ACHN (cell line): ENCODE measurements around the gene TBC1D16.

Source experiments
- DNase-seq: peaks from one replicate; pipeline ENCODE4 v3.0.0-alpha.2; 2015
- in situ Hi-C: cut with HindIII; loops from 2 replicates; pipeline ENCODE4 v1.10.0; 2017; ENCODE audit warnings: low sequenced_read_pairs, low pct_ligation_motif_present, low pct_unique_long_range_greater_than_20kb

TBC1D16 gene

DNA sequence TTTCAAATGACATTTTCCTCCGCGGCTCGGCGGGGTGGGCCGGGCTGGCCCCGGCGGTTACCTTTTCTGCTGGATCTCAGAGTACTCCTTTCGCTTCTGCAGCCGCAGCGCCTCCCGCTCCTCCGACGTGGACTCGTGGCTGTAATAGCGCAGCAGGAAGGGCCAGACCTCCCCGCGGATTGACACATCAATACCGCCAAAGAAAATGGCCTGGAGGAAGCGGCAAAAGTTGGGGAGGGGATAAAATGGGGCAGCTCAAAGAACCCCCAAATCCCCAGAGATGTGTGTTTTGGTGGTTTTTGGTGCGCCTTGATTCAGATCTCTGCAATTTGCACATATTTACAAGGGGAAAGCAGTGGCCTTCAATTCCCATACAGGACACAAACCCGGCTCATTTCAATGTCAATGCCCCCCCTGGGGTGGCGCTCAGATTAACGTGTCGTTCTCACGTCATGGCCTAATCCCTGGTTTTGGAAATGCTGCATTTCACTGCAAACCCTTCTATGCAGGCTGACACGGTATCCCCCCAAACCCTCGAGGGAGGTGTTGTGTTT, 85.9 kb downstream of the TBC1D16 start:
- in situ Hi-C loops: no loop called here
- no peak for DNase-seq

DNA sequence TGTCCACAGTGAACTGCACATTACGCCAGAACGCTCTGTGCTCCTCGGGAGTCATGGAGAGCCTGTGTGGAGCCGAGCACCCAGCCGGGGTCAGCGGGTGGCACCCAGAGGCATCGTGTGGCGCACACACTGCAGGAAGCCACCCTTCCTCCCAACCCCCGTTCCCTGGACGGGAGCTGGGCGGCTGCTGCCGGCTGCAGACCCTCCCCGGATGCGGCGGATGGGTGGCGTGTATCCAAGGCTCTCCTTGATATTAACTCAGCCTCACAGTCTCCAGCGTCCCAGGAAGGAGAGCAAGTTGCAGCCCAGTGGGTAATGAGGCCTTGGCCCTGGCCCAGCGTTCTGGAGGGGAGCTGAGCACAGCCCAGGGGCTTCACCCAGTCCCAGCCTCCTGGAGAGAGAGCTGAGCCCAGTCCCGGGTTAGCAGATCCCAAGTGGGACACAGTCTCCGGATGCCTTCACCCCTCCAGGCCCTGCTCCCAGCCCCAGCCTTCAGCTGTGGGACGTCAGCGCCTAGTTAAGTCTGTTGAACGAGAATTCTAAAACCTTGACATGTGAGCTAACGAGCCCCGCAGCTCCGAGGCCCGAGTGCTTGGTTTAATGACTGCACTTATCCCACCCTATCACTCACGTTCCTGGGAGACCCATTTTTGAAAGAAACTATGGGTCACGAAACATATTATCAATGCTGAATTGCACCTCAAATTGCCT, 86.6 kb downstream of the TBC1D16 start:
- no peak for DNase-seq
- in situ Hi-C loops: no loop called here

DNA sequence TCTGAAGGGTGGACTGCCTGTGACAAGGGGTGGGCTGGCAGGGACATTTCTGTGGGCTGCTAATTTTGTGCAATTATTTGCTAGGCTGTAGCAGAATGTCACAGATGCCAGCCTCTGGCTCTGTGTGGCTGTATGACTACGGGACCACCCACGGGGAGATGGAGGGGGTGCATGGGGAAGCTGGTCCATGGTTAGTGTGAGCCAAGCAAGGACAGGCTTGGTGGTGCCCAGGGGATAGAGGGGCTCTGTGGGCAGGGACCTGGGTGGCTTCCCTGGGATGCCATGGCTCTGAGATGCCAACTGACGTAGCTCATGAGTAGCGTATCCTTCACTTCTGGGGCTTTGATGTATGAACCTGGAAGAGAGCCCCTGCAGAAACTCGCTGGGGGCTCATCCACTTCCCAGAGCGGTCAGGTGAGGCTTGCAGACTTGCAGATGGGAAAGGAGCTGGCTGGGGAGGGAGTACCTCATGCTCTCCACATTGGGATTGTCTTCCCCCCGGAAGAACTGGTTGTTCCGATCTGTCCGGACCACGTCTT, 87.2 kb downstream of the TBC1D16 start:
- in situ Hi-C loops: no loop called here

DNA sequence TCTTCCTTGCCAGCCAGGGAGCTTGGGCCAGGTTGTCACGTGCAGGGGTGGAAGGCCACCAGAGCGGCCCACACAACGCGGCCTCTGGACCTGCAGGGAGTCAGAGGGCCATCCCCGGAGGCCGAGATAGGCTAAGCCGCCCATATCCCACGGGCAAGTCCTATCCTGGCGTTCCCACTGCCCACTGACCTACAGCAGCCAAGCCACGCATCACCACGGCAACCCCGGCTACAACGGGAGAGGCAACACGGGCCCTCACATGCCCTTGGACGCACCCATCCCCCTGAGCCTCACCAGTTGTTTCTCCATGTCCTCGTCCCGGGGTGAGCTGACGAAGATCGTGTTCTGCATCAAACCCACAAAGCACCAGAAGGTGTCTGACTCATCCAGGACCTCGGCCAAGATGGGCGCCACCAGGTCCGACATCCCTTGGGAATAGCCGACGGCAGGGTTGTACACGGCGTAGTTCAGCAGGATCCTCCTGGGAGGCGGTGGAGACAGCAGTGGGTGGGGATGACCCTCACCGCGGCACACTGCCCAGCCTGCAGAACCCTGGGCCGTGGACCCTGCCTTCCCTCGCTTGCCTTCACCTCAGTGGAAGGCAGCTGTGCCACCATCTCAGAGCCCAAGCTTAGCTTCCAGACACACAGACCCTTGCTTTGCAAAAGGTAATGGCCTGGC, 88.2 kb downstream of the TBC1D16 start:
- in situ Hi-C loops: no loop called here
- DNase-seq: no peak

More for the DNA sequence above, 87.2 kb downstream of the TBC1D16 start:
- no peak for DNase-seq

DNA sequence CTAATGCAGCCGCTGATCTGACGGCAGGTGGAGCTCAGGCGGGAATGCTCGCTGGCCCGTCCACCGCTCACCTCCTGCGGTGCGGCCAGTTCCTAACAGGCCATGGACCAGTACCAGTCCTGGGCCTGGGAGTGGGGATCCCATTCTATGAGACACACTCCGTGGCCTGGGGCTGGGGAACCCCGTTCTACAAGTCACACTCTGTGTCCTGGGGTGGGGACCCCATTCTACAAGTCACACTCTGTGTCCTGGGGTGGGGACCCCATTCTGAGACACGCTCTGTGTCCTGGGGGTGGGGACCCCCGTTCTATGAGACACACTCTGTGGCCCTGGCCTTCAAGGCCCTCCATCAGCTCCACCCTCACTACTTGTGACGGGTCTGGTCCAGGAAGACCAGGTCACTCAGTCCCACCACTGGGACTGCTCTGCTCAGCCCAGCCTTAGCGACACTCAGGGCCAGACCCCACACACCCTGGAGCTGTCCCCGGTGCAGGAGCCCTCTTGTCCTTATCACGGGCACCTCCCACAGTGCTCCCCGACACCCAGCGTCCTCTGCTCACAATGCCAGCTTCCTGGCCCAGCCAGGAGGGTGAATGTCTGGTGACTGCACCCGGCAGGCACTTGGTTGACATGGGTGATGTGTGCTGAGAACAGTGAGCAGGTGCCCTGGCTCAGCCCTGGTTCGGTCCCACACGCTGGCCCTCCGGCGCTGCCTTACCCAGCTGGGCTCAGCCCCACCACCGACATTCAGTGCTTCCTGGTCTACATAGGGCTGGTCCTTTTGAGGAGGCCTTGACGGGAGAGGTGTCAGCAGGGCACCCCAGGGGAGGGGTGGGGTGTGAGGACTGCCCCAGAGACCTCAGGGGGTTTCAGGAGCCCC, 89.1 kb downstream of the TBC1D16 start:
- no peak for DNase-seq
- in situ Hi-C loops: no loop called here

DNA sequence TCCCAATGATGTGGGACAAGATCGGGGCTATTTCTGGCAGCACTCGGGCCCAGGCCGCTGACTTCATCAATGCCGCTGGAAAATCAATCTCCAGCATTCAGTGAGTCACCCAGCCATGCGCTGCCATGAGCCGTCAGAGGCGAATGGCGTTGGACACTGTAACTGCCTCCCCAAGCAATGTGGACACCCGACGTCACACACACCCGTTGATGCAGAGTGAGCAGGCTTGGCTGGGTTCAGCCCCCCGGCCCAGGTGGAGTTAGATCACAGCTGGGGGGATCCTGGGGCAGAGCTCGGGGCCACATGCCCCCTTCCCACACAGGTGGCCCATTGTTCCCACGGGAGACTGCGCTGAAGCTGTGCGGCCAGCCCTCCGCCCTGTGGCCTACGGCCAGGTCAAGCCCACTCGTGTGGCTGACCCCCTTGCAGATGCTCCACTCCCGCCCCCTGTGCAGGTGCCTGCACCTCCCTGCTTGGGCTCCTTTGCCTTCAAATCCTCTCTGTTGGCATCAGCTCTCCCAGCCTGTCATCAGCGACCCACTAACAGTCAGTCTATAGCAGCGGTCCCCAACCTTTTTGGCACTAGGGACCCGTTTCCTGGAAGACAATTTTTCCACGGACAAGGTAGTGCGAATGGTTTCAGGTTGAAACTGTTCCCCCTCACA, 89.9 kb downstream of the TBC1D16 start:
- no peak for DNase-seq
- in situ Hi-C loops: no loop called here

DNA sequence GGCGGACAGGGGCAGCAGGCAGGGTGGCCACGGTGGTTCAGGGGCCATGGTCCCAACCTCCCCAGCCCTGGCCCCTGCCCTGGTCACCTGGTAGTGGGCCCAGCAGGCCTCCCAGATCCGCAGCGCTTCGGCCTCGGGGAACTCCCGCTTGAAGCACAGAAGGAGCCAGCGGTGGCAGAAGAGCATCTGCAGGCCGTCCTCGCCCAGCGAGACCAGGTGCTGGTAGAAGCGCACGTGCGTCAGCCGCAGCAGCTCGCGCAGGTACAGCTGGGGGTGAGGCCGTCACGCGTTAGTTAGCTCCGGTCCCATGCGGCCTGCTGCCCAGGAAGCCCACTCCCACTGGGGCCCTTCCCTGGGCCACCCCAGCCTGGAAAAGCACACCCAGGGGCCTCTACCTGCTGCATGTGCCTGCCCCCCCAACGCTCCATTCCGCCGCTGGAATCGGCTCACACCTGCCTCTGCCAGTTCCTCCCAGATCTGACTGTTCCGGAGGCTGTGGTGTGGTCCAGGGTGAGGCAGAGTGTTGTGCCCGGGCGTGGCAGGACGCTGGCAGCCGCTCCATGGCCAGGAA, 90.8 kb downstream of the TBC1D16 start:
- no peak for DNase-seq
- in situ Hi-C loops: no loop called here

DNA sequence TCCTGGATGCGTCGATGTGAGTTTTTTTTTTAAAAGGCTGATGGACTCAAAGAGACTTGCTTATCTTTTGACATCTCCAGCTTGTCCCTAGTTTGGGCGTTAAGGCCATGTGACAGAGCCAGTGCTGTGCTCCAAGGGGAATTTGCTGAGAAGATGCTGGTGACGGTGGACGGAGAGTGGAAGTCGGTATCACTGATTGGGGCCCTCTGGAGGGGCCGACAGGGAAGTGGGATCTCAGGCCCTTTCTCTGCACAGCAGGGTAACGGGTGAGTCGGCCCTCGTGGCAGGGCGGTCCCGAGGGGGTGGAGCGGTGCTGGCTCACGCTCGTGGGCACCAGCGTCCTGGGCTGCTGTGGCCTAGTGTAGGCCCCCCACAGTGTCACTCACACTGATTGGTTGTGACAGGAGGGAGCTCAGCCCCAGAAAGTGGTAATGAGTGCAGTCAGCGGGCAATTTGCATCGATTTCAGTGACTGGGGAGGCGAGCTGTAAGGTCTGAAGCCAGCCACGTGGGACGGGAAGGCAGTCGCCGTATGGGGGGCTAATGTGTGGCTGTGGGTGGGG, 91.3 kb downstream of the TBC1D16 start:
- in situ Hi-C loops: no loop called here
- no peak for DNase-seq

DNA sequence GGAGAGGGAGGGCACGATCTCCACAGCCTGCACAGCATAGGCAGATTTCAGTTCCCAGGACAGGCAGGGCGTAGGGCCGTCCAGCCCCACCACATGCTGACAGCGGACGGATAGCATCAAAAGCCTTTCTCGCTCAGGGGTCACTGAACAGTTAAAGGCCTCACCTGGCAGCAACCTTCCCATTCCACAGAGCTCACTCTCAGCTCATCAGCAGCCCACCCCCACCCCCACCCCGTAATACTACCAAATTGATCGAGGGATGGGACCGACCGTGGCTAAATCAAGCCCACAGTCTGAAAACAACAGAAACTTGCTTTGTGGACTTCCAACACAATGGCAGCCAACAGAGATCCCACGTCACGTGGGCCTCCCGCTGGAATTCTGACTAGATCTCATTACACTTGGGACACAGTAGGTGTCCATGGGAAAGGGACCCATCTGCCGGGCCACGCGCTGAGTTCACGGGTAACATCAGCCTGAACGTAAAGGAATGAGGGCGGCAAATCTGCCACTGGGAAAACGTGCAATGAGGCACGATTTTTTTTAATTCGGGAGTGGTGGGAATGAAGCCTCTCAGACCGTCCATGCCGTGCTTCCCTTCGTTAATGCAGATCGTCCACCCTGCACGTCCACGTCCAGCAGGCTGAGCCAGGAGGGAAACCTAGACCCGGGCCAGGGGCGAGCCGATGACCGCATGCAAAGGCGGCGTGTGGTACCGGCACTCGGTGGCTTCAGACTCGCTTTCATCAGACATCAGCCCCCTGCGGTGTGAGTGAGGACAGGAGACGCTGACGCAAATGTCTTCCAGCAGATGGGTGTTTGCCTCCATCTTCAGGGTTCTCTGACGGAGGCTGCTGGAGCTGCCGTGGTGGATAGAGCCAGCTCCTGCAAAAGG, 92.1 kb downstream of the TBC1D16 start:
- in situ Hi-C loops: no loop called here
- DNase-seq: no peak

DNA sequence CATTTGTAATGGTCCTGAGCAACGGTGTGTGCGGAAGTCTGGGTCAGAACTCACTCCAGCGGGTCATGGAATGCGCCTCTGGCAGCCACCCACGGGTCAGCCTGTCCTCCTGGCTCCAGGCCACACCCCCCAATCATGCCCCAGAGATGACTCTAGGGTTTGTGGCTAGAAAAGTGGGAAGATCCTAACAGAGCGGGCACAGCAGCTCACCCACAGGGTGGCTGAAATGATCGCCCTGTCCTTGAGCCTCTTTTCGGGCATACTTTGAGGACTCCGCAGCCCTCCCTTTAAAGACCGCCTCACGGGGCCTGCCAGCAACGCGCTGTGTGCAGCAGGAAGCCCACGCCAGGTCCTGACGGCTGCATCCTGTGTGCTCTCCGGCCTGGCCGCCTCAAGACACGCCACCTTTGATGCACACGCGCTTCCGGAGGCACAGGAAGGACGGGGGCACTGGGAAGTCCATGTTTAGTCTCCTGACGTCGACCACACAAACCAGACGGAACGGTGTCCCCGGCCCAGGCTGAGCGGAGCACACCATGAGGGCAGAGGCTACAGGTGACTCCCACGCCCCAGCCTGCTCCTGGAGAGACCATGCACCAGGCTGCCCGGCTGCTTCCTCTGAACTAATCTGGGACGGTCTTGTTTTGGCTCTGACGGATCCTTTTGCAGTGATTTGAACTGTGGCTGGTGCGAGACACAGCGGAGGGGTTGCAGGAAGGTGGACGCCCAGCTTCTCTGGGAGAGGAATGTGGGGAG, 92.9 kb downstream of the TBC1D16 start:
- DNase-seq: peak; percentile 28
- in situ Hi-C loops: no loop called here

DNA sequence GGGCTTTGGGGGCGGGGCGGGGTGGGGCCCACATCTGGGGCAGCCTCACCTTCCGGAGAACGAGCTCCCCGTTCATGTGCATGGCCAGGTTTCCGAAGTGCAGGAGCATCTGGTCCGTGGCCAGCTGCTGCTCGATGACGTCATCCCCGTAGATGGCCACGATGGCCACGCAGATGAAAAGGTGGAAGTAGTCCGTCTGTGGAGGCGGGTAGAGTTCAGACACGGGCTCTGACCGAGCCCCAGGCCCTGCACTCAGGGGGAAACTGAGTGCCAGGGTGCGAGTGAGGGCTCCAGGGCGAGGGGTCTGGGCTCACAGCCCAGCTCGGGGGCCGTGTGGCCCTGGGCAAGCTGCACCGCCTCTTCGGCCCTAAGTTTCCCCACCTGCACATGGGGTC, 93.7 kb downstream of the TBC1D16 start:
- no peak for DNase-seq
- in situ Hi-C loops: no loop called here

DNA sequence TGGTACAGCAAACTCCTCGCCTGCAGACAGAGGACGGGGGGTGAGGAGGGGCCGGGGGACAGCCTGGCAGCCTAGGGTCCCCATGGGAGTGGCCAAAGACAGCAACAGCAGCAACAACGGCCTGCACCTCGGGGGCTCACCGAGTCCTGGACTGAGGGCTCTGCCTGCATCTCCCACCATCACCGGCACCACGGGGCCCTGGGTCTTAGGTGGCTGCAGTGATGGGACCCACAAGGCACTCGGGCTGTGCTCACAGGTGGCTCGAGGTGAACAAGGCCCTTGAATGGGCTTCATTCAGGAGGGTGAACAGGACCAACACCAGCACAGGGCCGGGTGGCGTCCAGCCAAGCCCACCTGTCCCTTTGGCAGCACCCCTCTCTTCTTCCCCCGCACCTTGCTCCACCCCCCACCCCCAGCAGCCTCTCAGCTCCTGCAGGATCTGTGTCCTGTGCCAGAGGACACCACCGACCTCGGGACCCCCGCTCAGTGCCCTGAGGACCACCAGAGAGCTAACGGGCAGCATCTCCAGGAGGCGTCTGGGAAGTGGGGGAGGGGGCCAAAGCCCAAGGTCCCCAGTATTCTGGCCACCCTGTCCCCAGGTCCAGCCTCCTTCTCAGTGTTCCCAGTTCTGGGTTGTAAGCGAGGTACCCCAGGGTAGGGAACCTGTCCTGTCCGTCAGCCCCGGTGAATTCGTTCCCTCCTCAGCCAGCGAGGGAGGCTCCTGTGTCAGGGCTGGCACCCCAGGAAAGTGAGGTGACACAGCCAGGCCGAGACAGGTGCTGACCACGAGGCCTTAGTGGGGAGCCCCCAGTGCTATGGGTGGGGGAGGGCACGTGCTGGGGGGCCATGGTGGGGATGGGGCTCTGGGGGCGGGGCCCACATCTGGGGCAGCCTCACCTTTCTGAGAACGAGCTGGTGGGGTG, 94.3 kb downstream of the TBC1D16 start:
- in situ Hi-C loops: no loop called here
- DNase-seq: no peak

DNA sequence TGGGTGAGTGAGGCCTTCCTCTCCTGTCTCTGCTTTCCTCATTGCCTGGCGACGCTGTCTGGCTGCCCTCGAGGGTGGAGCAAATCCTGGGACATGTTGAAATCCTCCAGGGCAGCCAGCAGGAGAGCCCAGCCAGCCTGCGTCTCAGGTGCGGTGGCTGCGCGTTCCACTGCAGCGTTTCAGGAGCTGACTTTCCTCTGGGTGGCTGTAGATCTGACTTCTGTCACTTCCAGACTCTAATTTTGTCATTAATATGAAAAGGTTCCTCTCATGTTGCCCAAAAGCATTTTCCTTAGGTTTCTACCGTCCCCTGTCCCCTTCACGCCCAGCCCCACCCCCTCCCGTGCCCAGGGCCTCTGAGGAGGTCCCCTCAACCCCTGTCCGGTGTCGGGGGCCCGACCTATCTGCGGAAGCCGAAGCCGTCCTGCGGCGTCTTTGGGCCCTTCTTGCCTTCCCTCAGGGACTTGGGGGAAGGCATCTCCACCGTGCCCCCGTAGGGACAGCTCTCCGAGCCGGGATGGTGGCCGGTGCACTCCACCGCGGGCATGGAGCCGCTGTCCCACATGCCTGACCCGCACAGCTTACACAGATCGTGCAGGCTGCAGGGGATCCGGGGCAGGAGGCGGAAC, 95.1 kb downstream of the TBC1D16 start:
- in situ Hi-C loops: no loop called here
- DNase-seq: no peak

DNA sequence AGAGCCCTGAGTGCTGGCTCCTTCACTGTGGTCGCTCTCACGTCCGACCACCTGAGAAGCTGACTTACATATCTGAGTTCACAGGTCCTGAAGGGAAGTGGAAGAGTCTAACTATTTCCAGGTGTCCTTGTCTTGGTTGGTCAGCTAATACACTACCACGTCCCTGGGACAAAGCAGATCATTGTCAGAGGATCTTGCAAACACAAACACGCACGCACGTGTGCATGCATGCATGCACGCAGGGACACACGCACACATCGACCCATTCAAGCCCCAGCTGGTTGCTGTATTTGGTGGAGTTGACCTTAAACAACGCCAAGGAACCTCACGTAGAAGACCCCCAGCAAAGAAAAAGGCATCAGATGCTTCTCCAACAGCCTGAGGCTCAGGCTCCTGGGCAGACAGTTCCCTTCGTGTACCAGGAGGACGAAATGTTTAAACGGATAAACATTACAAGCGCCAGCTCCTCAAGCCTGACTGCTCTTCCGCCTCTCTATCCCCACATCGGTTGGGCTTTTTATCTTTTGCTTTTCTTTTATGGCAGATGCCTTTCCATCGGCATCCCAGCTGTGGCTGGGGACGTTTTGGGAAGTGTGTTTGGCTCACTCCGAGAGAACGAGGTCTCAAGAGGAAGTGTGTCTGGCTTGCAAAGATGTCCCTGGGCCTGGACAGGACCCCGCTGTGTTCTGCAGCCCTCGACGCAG, 95.8 kb downstream of the TBC1D16 start:
- in situ Hi-C loops: no loop called here
- no peak for DNase-seq
